ENCODE results near the gene NRXN3.

NRXN3 gene

DNA sequence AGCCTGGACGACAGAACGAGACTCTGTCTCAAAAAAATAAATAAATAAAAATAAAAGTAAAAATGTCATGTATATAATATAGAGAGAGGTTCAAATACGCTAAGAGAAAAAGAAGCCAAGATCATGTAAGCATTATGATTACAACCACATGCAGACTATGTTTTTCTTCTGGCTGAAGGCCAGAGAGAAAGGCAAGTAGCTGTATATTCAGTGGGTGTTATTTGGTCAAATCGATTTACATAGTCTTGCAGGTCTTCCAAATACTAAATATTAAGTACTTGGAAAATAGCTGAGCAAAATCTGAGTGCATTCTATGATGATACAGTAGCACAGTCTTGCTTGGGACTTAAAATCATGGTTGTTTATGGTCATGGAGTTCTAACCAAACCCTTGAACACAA, 1283.1 kb downstream of the NRXN3 start:
- DNase-seq: no peak

DNA sequence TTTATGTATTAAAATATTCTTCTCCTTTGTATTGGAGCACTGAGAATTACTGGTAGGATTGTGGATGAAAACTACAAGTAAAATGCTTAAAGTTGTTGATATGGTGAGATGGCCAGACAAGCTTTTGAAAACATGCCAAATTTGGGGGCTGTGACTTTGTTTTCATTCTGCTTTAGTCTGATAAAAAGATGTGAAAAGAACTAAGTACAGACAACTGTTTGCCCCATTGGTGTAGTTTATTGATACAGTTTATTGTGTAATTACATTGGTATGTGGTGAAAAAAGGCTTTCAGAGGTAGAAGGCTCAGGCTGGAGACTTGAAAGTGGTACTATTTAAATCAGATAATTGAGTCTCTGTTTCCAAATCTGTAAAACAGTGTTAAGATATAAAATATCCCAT, 1294.3 kb downstream of the NRXN3 start:
- no peak for DNase-seq

DNA sequence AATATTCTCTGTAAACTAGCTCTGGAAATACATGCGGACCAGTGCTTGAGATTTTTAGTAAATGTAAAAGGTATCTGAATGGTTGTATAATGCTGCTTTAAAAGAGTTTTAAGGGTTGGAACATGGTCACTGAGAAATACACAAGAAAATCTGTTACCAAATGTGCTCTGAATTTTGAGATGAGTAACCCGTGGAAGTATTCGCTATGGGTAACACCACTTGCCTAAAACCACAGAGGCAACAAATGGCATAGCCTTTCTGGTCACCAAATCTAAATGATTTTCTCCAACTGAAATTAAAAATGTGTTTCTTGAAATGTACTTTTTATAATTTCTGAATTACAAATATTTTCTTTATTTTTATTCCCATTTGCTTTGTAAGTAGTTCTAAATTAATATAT, 1295.5 kb downstream of the NRXN3 start:
- no peak for DNase-seq

DNA sequence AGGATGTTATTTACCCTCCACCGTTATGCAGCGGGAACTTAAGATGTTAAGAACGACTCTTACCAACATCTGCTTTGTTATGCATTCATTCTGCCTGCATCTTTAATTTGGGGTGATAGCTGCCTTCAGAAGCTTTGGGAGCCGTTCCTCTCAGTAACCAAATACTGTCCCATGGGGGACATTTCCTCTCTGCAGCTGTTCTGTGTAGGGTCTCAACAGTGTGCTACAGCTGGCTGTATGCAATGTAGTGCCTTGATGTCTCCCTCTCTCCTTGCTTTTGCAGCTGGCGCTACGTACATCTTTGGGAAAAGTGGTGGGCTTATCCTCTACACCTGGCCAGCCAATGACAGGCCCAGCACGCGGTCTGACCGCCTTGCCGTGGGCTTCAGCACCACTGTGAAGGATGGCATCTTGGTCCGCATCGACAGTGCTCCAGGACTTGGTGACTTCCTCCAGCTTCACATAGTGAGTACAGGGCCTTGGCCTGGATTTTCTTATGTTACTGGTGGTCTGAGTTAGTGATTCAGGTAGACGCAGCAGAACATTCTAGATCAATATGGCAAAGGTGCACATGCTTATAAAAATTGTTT, 1296.9 kb downstream of the NRXN3 start:
- DNase-seq: no peak

DNA sequence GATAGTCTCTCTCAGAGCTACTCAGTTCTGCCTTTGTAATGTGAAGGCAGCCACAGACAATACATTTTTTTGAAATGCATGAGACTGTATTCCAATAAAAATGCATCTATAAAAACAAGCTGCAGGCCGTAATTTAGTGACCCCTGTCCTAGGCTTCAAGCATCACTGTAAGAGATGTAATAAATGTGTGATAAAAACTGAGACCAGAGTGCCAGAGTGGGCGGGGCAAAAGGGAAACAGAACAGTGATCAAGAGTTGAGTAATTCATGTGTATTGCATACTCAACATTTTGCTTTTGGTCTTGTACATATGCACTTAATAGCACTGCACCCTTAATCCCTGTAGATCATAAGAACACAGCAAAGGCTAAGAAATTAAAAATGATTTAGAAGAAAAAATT, 1297.7 kb downstream of the NRXN3 start:
- DNase-seq: no peak

GRCh38 chr14:79468486-79468885, 1298.3 kb downstream of the NRXN3 start:
- no peak for DNase-seq

DNA sequence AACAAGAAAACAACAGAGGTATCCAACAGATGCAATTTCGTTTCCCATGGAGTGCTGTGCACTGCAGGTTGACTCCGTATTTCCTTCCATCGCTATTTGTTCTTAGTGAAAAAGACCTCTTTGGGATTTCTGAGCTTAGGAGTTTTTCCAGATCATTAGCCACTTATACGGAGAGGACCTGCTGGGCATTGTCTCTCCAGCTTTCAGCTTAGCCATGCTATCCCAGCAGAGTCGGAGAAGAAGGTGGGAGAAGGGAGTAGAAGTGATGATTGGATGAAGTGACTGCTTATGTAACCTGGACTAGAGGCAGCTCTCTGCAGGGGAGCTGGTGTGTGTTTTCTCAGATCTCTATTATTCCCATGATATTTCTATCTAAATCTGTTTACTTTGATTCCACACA, 1303.5 kb downstream of the NRXN3 start:
- no peak for DNase-seq

GRCh38 chr14:79475887-79476532, 1305.8 kb downstream of the NRXN3 start:
- DNase-seq: no peak

DNA sequence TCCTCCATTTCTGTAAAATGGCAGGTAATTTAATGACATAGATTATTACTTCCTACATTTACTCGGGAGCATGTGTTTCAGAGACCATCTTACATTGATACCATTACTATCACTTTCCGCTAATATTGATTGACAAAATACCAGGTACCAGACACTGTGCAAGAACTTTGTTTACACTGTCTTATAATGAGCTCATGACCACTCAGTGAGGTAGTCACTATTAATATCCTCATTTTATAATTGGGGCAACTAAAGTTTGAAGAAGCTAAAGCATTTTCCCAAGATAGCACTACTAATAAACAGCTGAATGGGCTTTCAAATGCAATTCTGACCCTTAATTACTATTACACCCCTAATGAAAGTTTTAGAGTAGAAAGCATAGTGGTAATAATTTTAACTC, 1306.4 kb downstream of the NRXN3 start:
- DNase-seq: no peak

- no peak for DNase-seq
Observed at GRCh38 chr14:79480212-79480611, 1310.0 kb downstream of the NRXN3 start.

GRCh38 chr14:79482825-79483224, 1312.7 kb downstream of the NRXN3 start:
- DNase-seq: no peak

GRCh38 chr14:79483477-79484388, 1313.6 kb downstream of the NRXN3 start:
- no peak for DNase-seq

DNA sequence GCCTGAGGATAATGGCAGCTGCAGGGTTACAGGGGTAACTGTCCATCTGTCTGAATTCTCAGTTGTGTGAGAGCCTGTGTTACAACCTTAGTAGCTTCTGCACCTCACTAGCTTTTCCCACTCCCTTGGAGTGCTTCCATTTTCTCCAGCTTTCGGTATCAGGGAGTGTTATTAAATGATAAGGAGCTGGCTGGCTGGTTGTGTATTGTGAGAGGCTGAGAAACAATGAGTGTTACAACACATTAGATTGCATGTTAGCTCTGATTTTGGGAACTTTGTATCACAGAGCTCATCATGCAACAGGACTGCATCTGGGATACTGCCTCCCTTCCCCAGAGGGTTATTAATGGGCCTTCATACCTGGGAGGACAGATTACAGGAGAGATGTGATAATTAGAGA, 1317.5 kb downstream of the NRXN3 start:
- no peak for DNase-seq

GRCh38 chr14:79491161-79491560, 1321.0 kb downstream of the NRXN3 start:
- DNase-seq: no peak

GRCh38 chr14:79493081-79493645, 1323.0 kb downstream of the NRXN3 start:
- no peak for DNase-seq

DNA sequence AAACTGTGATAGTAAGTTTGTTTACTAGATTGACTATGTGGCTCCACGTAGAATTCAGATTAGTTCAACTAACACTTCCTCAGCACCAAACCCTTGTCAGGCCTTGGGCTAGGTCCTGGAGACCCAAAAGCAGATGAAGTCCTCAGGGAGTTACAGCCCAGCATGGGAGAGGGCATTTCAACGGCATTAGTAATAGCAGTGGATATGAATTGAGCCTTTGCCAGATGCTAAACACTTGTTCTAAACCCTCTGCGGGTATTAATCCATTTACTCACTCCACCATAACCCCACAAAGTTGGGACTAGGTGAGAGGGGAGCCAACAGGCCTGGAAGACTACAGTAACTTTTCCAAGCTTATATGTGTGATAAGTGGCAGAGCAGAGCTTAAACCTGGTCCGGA, 1326.5 kb downstream of the NRXN3 start:
- DNase-seq: no peak

- no peak for DNase-seq
Observed at GRCh38 chr14:79500489-79500888, 1330.3 kb downstream of the NRXN3 start.

- no peak for DNase-seq
Observed at GRCh38 chr14:79502136-79502750, 1332.1 kb downstream of the NRXN3 start.

DNA sequence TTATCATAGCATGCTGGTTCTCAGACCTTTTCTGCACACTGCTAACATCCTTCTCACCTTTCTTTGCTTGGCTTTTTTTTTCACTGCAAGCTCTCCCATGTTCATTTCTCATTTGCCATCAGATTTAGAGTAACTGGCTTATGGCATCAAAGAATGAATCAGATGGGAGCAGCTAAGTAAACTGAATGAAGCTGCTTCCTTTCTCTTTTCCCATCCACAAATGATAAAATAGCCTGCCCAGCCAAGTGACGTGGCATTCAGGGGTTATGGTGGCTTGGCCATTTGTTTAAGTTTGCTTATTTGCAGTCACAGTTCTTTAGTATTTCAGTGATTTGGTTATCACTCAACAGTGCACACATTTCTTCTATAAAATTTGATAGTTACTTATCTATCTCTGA, 1332.6 kb downstream of the NRXN3 start:
- DNase-seq: no peak

DNA sequence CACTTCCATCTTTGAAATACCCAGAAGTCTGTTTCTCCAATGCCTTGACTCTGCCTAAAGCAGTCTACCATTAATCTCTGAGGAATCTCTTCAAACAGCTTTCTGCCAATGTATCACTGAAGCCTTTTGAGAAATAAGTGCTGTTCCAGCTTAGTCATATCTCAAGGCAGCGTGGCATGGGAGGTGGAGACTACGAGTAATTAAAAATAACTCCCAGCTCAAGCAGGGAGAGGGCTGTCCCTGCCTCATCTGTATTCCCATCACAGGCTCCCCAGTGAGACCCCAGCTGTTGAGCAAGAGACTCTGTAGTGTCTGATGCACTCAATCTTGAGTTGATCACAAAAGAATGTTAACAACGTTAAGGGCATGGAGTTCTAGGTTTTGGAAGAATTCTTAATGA, 1340.5 kb downstream of the NRXN3 start:
- DNase-seq: no peak

- no peak for DNase-seq
Observed at GRCh38 chr14:79511146-79511545, 1341.0 kb downstream of the NRXN3 start.

DNA sequence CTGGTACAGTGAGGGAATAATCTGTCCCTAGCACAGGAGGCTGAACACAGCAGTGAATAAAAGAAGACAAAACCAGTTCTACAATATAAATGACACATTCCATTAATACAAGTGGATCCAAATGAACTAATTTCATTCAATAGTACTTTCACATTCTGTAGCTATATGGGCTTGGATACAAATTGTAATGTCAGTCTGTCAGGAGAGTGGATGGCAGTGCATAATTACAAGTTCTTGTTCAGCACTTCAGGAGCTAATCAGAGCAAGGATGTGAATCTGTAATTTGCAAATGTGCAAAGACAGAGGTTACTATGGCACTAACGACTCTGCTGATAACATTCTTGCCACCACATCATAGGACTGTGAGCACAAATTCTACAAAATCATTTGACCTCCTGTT, 1343.3 kb downstream of the NRXN3 start:
- no peak for DNase-seq

GRCh38 chr14:79514700-79515099, 1344.5 kb downstream of the NRXN3 start:
- DNase-seq: no peak

All from COR-L47 (cell line).